H9 (cell line): ENCODE data around the gene SATB1. TPM values are rescaled to one million over a fixed set of nuclear protein-coding genes. Genes with fewer than 3 reads are reported as not detected.

Experiments
- DNase-seq: peaks from one replicate; pipeline ENCODE4 v3.0.0-alpha.2; 2017
- H2AFZ ChIP-seq: one replicate; pipeline ENCODE4 v1.6.1; 2013; ENCODE audit warnings: mild to moderate bottlenecking, low read length, control low read depth, moderate library complexity
- H2AK5ac ChIP-seq: 2 replicates; pipeline ENCODE4 v1.6.1; 2013; ENCODE audit warnings: low read length, control low read depth, mixed read lengths; ENCODE audit not compliant: insufficient read length
- H2BK120ac ChIP-seq: one replicate; pipeline ENCODE4 v1.6.1; 2013; ENCODE audit warnings: low read depth, mild to moderate bottlenecking, low read length, control low read depth, inconsistent platforms; ENCODE audit not compliant: poor library complexity, severe bottlenecking
- H2BK12ac ChIP-seq: 2 replicates; pipeline ENCODE4 v1.6.1; 2013; ENCODE audit warnings: low read length, control low read depth, mixed read lengths, low read depth; ENCODE audit not compliant: insufficient read length
- H2BK15ac ChIP-seq: 2 replicates; pipeline ENCODE4 v1.6.1; 2013; ENCODE audit warnings: low read depth, low read length, control low read depth
- H2BK20ac ChIP-seq: one replicate; pipeline ENCODE4 v1.6.1; 2013; ENCODE audit warnings: low read depth, mild to moderate bottlenecking, low read length, control low read depth, inconsistent platforms; ENCODE audit not compliant: poor library complexity, severe bottlenecking
- H2BK5ac ChIP-seq: 2 replicates; pipeline ENCODE4 v1.6.1; 2013; ENCODE audit warnings: low read length, control low read depth, mixed read lengths; ENCODE audit not compliant: insufficient read length
- H3K14ac ChIP-seq: 2 replicates; pipeline ENCODE4 v1.6.1; 2013; ENCODE audit warnings: low read length, control low read depth; ENCODE audit not compliant: insufficient read depth
- H3K18ac ChIP-seq: 2 replicates; pipeline ENCODE4 v1.6.1; 2013; ENCODE audit warnings: low read depth, mild to moderate bottlenecking, mixed read lengths, low read length, control low read depth; ENCODE audit not compliant: insufficient read length
- H3K23ac ChIP-seq: 2 replicates; pipeline ENCODE4 v1.6.1; 2013; ENCODE audit warnings: low read length, control low read depth, mixed read lengths, low read depth; ENCODE audit not compliant: insufficient read length
- H3K23me2 ChIP-seq: 2 replicates; pipeline ENCODE4 v1.6.1; 2013; ENCODE audit warnings: low read depth, mild to moderate bottlenecking, mixed read lengths, low read length, control low read depth; ENCODE audit not compliant: insufficient read length, poor library complexity, severe bottlenecking
- H3K27ac ChIP-seq: 2 replicates; pipeline ENCODE4 v1.5.1; 2013; ENCODE audit warnings: low read length, control low read depth, mixed read lengths, low read depth; ENCODE audit not compliant: insufficient read length
- H3K27me3 ChIP-seq: 2 replicates; pipeline ENCODE4 v1.6.1; 2013; ENCODE audit warnings: low read length, control low read depth, inconsistent platforms; ENCODE audit not compliant: insufficient read depth
- H3K4ac ChIP-seq: 2 replicates; pipeline ENCODE4 v1.6.1; 2013; ENCODE audit warnings: low read depth, mild to moderate bottlenecking, control low read depth, inconsistent platforms, low read length, moderate library complexity
- H3K4me1 ChIP-seq: 2 replicates; pipeline ENCODE4 v1.6.1; 2013; ENCODE audit warnings: low read length, control low read depth, inconsistent platforms; ENCODE audit not compliant: insufficient read depth
- H3K4me2 ChIP-seq: 2 replicates; pipeline ENCODE4 v1.6.1; 2013; ENCODE audit warnings: low read length, control low read depth, mixed read lengths; ENCODE audit not compliant: insufficient read length, insufficient read depth
- H3K56ac ChIP-seq: 2 replicates; pipeline ENCODE4 v1.6.1; 2013; ENCODE audit warnings: low read depth, mild to moderate bottlenecking, mixed read lengths, low read length, control low read depth; ENCODE audit not compliant: insufficient read length
- H3K79me1 ChIP-seq: 2 replicates; pipeline ENCODE4 v1.6.1; 2013; ENCODE audit warnings: low read depth, mild to moderate bottlenecking, moderate library complexity, low read length, control low read depth, inconsistent platforms; ENCODE audit not compliant: insufficient read depth, poor library complexity, severe bottlenecking
- H3K79me2 ChIP-seq: 2 replicates; pipeline ENCODE4 v1.6.1; 2013; ENCODE audit warnings: low read length, control low read depth, inconsistent platforms; ENCODE audit not compliant: insufficient read depth
- H3K9ac ChIP-seq: 2 replicates; pipeline ENCODE4 v1.6.1; 2013; ENCODE audit warnings: low read length, control low read depth, mixed read lengths; ENCODE audit not compliant: insufficient read length; ENCODE audit errors: extremely low read depth
- H3K9me3 ChIP-seq: one replicate; pipeline ENCODE4 v1.6.1; 2013; ENCODE audit warnings: low read depth, low read length, inconsistent platforms; ENCODE audit not compliant: control insufficient read depth
- H3T11ph ChIP-seq: one replicate; pipeline ENCODE4 v1.6.1; 2013; ENCODE audit warnings: mild to moderate bottlenecking, low read length, control low read depth, inconsistent platforms
- H4K20me1 ChIP-seq: one replicate; pipeline ENCODE4 v1.6.1; 2013; ENCODE audit not compliant: control insufficient read depth, insufficient read length, insufficient read depth
- H4K5ac ChIP-seq: 2 replicates; pipeline ENCODE4 v1.6.1; 2013; ENCODE audit warnings: low read depth, mild to moderate bottlenecking, mixed read lengths, low read length, control low read depth; ENCODE audit not compliant: insufficient read length
- H4K8ac ChIP-seq: replicated peaks from 2 replicates; pipeline ENCODE4 v1.6.1; 2013; ENCODE audit warnings: low read length, control low read depth, mixed read lengths, low read depth; ENCODE audit not compliant: insufficient read length
- H4K91ac ChIP-seq: 2 replicates; pipeline ENCODE4 v1.6.1; 2013; ENCODE audit warnings: low read depth, mild to moderate bottlenecking, moderate library complexity, mixed read lengths, low read length, control low read depth; ENCODE audit not compliant: insufficient read length
- H3K27ac Mint-ChIP-seq, 3 experiments: 2 replicates in 2 of 3; 3 replicates in 1 of 3; pipeline ENCODE4 v1.8.0; 2020 to 2021; ENCODE audit warnings: mixed read lengths in 3 of 3, mild to moderate bottlenecking in 1 of 3, moderate library complexity in 1 of 3
- H3K27me3 Mint-ChIP-seq: 2 replicates; pipeline ENCODE4 v1.8.0; 2021; ENCODE audit warnings: low read depth, mild to moderate bottlenecking, moderate library complexity, mixed read lengths
- H3K36me3 Mint-ChIP-seq, 3 experiments: 2 replicates in 2 of 3; 3 replicates in 1 of 3; pipeline ENCODE4 v1.8.0; 2020 to 2021; ENCODE audit warnings: low read depth in 3 of 3, mixed read lengths in 3 of 3; ENCODE audit not compliant: insufficient read depth in 1 of 3
- H3K4me1 Mint-ChIP-seq, 2 experiments: 2 replicates each; pipeline ENCODE4 v1.8.0; 2020; ENCODE audit warnings: mixed read lengths in 2 of 2
- H3K4me3 Mint-ChIP-seq, 2 experiments: 2 replicates in 1 of 2; 3 replicates in 1 of 2; pipeline ENCODE4 v1.8.0; 2020 to 2021; ENCODE audit warnings: mild to moderate bottlenecking in 2 of 2, mixed read lengths in 2 of 2, moderate library complexity in 1 of 2
- H3K9me3 Mint-ChIP-seq, 2 experiments: 2 replicates in 1 of 2; 3 replicates in 1 of 2; pipeline ENCODE4 v1.8.0; 2020; ENCODE audit warnings: mild to moderate bottlenecking in 2 of 2, mixed read lengths in 2 of 2, moderate library complexity in 1 of 2
- WGBS: extraction: QIAGEN DNeasy Blood & Tissue Kit; methylation state at CpG from one replicate; pipeline ENCODE4 v1.1.7; 2013; ENCODE audit warnings: missing lambda C conversion rate, low lambda C conversion rate, mixed read lengths; ENCODE audit not compliant: insufficient read length; ENCODE audit errors: extremely low coverage; 5-methylcytosine and 5-hydroxymethylcytosine counted together
- total RNA-seq: library from RNA; stranded (reverse); gene quantifications from 2 replicates; pipeline ENCODE4 v1.2.1, GENCODE V29; 2021
- TF ChIP-seq, protein P1 (sequence below): fragments of 200-600 bp; sonication (generic); conservative IDR thresholded peaks from 3 replicates; pipeline ENCODE4 v1.8.0; 2021; ENCODE audit warnings: antibody characterized with exemption, mild to moderate bottlenecking

Gene SATB1
- total RNA-seq, 1 experiment from 2014 or later, result 30.7 TPM

GRCh38 chr3:18346097-18346496 lies 79.0 kb downstream of the SATB1 start:
- TF ChIP-seq, protein P1, sequence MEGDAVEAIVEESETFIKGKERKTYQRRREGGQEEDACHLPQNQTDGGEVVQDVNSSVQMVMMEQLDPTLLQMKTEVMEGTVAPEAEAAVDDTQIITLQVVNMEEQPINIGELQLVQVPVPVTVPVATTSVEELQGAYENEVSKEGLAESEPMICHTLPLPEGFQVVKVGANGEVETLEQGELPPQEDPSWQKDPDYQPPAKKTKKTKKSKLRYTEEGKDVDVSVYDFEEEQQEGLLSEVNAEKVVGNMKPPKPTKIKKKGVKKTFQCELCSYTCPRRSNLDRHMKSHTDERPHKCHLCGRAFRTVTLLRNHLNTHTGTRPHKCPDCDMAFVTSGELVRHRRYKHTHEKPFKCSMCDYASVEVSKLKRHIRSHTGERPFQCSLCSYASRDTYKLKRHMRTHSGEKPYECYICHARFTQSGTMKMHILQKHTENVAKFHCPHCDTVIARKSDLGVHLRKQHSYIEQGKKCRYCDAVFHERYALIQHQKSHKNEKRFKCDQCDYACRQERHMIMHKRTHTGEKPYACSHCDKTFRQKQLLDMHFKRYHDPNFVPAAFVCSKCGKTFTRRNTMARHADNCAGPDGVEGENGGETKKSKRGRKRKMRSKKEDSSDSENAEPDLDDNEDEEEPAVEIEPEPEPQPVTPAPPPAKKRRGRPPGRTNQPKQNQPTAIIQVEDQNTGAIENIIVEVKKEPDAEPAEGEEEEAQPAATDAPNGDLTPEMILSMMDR, result no peak
- Histone ChIP-seq H4K20me1 (no peaks in the 10 kb centered on the region), H3K27me3 (no peaks in the 10 kb centered on the region), H3K18ac (no peak overlapping the region), H2BK20ac (no peak overlapping the region), H2AK5ac (no peak overlapping the region), H3K27ac (peak overlapping the region; percentile 86), H2AFZ (no peak overlapping the region), H3K23me2 (no peaks in the 10 kb centered on the region), H2BK120ac (no peak overlapping the region), H4K8ac (no peak overlapping the region), H4K91ac (no peak overlapping the region), H3K79me1 (no peaks in the 10 kb centered on the region), H2BK12ac (no peak overlapping the region), H2BK5ac (no peak overlapping the region), H3K9ac (no peak overlapping the region), H4K5ac (no peak overlapping the region), H3K56ac (no peak overlapping the region), H3K9me3 (no peaks in the 10 kb centered on the region), H3K4ac (no peak overlapping the region), H3T11ph (no peak overlapping the region), H3K23ac (no peak overlapping the region), H3K4me1 (peaks cover 2% of the 10 kb centered on the region; the same call in 1 of the 2 replicates), H3K79me2 (no peaks in the 10 kb centered on the region), H3K4me2 (no peak overlapping the region), H3K14ac (no peak overlapping the region), H2BK15ac (no peak overlapping the region)
- Mint-ChIP-seq H3K36me3 (peaks cover 5 to 12% (median 11%) of the 10 kb centered on the region in 3 experiments; a peak in 6 of 7 replicates), H3K4me3 (no peak overlapping the region), H3K27ac (peak overlapping the region; percentile 26 to 89 (median 89); a peak in 6 of 7 replicates), H3K4me1 (peaks cover 75 to 89% of the 10 kb centered on the region in 2 experiments), H3K9me3 (no peaks in the 10 kb centered on the region), H3K27me3 (no peaks in the 10 kb centered on the region)
- no CpG with 5 or more reads among the region's 4 CpGs for WGBS
- no peak for DNase-seq
